ENCODE results near the gene NT5DC2.

- TF ChIP-seq CTCF (IDR thresholded peaks at IDR 0.05) (no peak), POLR2A (IDR thresholded peaks at IDR 0.05) (no peak), POLR2AphosphoS5 (IDR thresholded peaks at IDR 0.05) (no peak)
Measured at GRCh38 chr3:52546111-52546901, 12.6 kb upstream of the NT5DC2 start.
